Fibroblast of lung (primary cell): Measurements from ENCODE around the gene MED15.

ENCODE experiments used
- CTCF ChIP-seq, 2 donors: IDR thresholded peaks in 1 of 2; conservative IDR thresholded peaks in 1 of 2; 1 replicate in 1 of 2; 2 replicates in 1 of 2; pipeline ENCODE4 v1.5.1; 2011 to 2012; ENCODE audit warnings: low read length in 2 of 2, control low read depth in 1 of 2, inconsistent platforms in 1 of 2, low read depth in 1 of 2, mild to moderate bottlenecking in 1 of 2
- EZH2 ChIP-seq: IDR thresholded peaks from 2 replicates; pipeline ENCODE4 v1.5.1; 2012; ENCODE audit warnings: low read length, control low read depth, mild to moderate bottlenecking; ENCODE audit errors: missing control alignments

GRCh38 chr22:20552443-20553401 lies 45.3 kb downstream of the MED15 start:
- TF ChIP-seq CTCF (conservative IDR thresholded peaks at IDR 0.05 in 1 of 2, IDR thresholded peaks at IDR 0.05 in 1 of 2; ENCODE audit: low read depth in 1 of 2, low read length in 2 of 2), result no peak
- no peak for TF ChIP-seq EZH2
